NCI-H345 treated with DMSO at 0.1 percent for 48 hours (cell line): ENCODE results near the gene DDX24.
"Not testable (repeated sequence)": the region's sequence is repeated elsewhere in the genome, so short reads cannot be mapped to it uniquely, and the experiment has no call there.

Source experiments
- DNase-seq: peaks from one replicate; lab custom pipeline; 2025; ENCODE audit not compliant: unreplicated experiment; lab: John Stamatoyannopoulos, UW

DDX24 gene

GRCh38 chr14:94087891-94088290, 6.9 kb upstream of the DDX24 start:
- DNase-seq = no peak

DNA sequence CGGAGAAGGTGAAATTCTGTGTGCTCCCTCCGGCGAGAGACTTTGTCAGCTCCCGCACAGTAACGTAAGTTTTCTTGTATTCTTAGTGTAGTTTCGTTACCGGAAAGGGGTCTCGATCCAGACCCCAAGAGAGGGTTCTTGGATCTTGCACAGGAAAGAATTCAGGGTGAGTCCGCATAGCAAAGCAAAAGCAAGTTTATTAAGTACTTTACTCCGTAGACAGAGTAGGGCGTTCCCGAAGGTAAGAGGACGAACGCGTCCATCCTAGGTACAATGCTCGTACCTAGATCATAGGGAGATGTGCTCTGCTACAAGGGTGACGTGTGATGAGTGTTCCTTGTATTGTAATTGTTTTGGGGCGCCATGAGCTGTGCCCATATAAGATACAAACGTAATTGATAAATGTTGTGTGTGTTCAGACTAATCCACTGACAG, 401 bp upstream of the DDX24 start:
- DNase-seq = no peak

GRCh38 chr14:94079891-94080620, 946 bp downstream of the DDX24 start:
- no peak for DNase-seq

GRCh38 chr14:94077823-94078222, 3.2 kb downstream of the DDX24 start:
- DNase-seq = no peak

GRCh38 chr14:94077111-94077821, 3.7 kb downstream of the DDX24 start:
- DNase-seq = no peak

GRCh38 chr14:94075008-94075407, 6.0 kb downstream of the DDX24 start:
- DNase-seq = no peak

DNA sequence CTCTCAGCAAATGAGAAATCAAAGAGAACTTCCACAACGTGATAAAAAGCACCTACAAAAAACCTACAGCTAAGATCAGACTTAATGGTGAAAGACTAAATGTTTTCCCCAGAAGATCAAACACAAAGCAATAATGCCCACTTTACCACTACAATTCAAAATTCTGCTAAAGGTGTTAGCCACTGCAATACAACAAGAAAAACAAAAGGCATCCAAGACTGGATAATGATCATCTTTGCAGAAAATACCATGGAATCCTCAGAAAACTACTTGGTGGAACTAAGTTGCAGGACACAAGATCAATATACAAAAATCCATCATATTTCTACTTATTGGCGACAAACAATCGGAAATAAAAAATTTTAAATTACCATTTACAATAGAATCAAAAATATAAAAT, 6.5 kb downstream of the DDX24 start:
- DNase-seq = no peak

- DNase-seq = not testable (repeated sequence)
Observed at GRCh38 chr14:94072076-94072475, 8.9 kb downstream of the DDX24 start.

GRCh38 chr14:94066089-94066676, 14.8 kb downstream of the DDX24 start:
- peak; percentile 13 for DNase-seq

DNA sequence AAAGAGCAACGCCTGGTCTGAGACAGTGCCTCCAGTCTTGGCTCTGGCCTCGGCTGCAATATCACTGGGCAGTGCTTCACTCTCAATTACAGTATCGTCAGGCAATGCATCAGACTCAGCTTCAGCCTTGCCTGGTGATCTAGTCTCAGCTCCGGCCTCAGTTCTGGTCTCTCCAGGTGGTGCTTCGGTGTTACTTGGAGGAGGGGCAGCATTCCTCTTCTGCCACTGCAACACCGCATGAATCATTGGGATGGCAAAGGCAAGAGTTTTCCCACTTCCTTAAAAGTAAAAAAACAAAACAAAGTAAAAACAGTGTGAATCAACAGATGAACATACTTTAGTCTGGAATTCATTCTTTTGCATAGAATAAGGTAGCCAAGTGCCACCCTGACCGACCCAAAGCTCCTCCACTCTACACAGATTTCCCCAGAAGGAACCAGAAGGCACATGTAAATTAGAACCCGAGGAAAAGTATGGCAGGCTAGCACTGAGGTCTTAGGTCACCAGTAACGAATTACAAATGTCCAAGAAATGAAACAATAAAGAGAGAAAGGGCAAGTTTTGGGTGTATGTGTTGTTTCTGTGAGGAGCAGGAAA, 18.6 kb downstream of the DDX24 start:
- DNase-seq = no peak

GRCh38 chr14:94059998-94060397, 21.0 kb downstream of the DDX24 start:
- DNase-seq = no peak

DNA sequence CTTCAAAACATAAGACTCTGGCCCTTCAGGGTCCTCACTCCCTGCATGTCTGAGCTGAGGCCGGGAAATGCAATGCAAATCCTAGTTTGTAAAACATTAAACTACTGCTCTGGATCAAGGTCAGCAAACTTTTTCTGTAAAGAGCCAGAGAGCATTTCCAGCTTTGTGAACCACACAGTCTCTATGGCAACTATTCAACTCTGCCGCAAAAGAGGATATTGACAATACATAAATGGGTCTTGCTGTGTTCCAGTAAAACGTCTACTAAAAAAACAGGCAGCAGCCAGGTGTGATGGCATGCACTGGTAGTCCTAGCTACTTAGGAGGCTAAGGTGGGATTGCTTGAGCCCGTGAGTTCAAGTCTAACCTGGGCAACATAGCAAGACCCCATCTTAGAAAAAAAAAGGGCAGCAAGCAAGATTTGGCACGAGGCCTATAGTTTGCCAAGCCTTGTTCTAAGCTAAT, 22.3 kb downstream of the DDX24 start:
- DNase-seq = no peak

GRCh38 chr14:94058128-94058673, 22.8 kb downstream of the DDX24 start:
- DNase-seq = no peak

DNA sequence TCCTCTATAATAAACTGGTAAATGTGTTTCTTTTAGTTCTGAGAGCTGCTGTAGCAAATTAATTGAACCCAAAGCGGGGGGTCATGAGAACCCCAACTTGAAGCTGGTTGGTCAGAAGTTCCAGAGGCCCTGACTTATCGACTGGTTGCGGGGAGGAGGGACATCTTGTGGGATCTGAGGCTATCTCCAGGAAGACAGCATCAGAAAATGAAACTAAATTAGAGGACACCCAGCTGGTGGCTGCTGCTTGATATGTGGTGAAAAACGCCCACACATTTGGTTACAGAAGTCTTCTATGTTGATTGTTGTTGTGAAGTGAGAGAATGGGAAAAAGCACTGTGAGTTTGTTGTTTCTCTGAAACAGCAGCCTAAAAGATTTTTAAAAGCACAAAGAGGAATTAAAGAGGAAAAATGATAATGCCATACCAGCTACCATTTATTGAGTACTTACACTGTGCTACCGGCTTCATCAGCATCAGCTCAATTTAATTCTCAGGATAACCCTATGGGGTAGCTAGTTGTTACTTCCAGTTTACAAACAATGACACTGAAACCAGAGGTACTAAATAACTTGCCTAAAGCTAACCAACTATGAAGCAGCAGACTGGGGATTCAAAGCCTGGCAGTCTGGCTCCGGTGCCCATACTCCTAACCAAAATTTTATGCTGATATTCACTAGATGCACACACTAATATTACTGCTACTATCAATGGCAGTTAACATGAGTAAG, 24.3 kb downstream of the DDX24 start:
- no peak for DNase-seq

- no peak for DNase-seq
Observed at GRCh38 chr14:94054936-94055335, 26.1 kb downstream of the DDX24 start.

GRCh38 chr14:94054401-94054800, 26.6 kb downstream of the DDX24 start:
- DNase-seq = no peak

GRCh38 chr14:94052662-94053061, 28.3 kb downstream of the DDX24 start:
- DNase-seq = no peak

DNA sequence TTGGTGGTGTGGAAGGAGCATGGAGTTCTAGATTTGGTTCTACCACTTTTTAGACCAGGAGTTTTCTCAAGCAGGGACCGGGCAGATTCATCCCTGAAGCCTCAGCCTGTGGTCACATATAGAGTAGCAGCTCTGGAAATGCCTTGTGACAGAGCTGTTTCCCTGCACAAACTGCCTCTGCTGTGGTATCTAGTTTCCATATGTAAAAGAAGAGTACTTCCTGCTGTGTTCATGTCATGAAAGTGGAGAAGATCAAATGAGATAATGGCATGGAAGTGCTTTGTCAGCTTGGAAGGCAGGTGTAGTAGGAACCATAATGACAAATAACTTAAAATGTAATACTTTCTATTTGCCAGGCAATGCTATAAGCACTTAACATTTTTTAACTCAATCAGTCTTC, 28.8 kb downstream of the DDX24 start:
- DNase-seq = no peak

DNA sequence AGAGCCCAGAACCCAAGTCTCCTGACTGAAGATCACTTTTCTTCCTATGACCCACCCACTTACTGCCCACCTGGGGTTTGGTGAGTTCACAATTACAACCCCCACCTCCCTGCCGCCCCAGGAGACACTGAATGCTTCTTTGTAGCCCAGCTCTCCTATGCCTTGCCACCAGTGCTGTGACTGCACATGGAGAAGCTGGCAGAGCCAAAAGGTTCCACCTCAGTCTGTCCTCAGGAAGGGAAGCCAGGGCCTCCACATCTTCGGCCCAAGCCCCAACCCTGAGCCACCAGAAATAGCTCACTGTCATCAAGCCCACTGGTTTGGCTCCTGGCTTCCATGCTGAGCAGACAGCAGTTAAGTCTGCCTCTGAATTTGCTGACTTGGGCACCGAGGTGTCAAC, 29.2 kb downstream of the DDX24 start:
- no peak for DNase-seq

- DNase-seq = no peak
Observed at GRCh38 chr14:94051115-94051514, 29.9 kb downstream of the DDX24 start.
